Liver (tissue), 9 donors: ENCODE measurements around the gene EFNA2. TPM values are rescaled to one million over a fixed set of nuclear protein-coding genes. Genes with fewer than 3 reads are reported as not detected.

Source experiments
- DNase-seq: peaks from one replicate; pipeline ENCODE4 v3.0.0-alpha.2; 2017; ENCODE audit warnings: low spot score
- H3K27ac ChIP-seq, 2 donors: one replicate each; pipeline ENCODE4 v1.7.0; 2013; ENCODE audit warnings: inconsistent platforms in 2 of 2, low read length in 2 of 2, control low read depth in 1 of 2, low read depth in 1 of 2, mild to moderate bottlenecking in 1 of 2
- H3K27me3 ChIP-seq, 4 donors: one replicate each; pipeline versions ENCODE4 v1.6.1 to v1.7.0; 2013; ENCODE audit warnings: low read length in 3 of 4, inconsistent platforms in 1 of 4, mild to moderate bottlenecking in 1 of 4, moderate library complexity in 1 of 4; ENCODE audit not compliant: control insufficient read depth in 4 of 4, insufficient read depth in 4 of 4
- H3K36me3 ChIP-seq, 4 donors: one replicate each; pipeline versions ENCODE4 v1.6.1 to v1.7.0; 2013; ENCODE audit warnings: low read length in 3 of 4, mild to moderate bottlenecking in 3 of 4, low read depth in 1 of 4, moderate library complexity in 1 of 4; ENCODE audit not compliant: control insufficient read depth in 4 of 4, insufficient read depth in 3 of 4
- H3K4me1 ChIP-seq, 4 donors: one replicate each; pipeline versions ENCODE4 v1.6.1 to v1.7.0; 2013; ENCODE audit warnings: low read length in 3 of 4, mild to moderate bottlenecking in 3 of 4, moderate library complexity in 1 of 4; ENCODE audit not compliant: control insufficient read depth in 4 of 4, insufficient read depth in 4 of 4
- H3K4me3 ChIP-seq, 3 donors: one replicate each; pipeline versions ENCODE4 v1.6.1 to v1.7.0; 2013; ENCODE audit warnings: low read length in 3 of 3, control low read depth in 1 of 3, low read depth in 1 of 3, mild to moderate bottlenecking in 1 of 3
- H3K9ac ChIP-seq, 2 donors: one replicate each; pipeline ENCODE4 v1.7.0; 2013; ENCODE audit warnings: low read length in 2 of 2, mild to moderate bottlenecking in 2 of 2, moderate library complexity in 2 of 2, control low read depth in 1 of 2, low read depth in 1 of 2
- H3K9me3 ChIP-seq, 4 donors: one replicate each; pipeline versions ENCODE4 v1.6.1 to v1.7.0; 2013; ENCODE audit warnings: low read length in 3 of 4; ENCODE audit not compliant: control insufficient read depth in 4 of 4
- ATF3 ChIP-seq: IDR thresholded peaks from 2 replicates; pipeline ENCODE4 v1.6.1; 2016; ENCODE audit warnings: antibody characterized with exemption
- CTCF ChIP-seq: fragments of 150-350 bp; IDR thresholded peaks from 2 replicates; pipeline ENCODE4 v1.5.1; 2017; ENCODE audit warnings: improper control_type of control experiment, low read depth, low read length; ENCODE audit not compliant: missing input control
- EGR1 ChIP-seq, 2 donors: IDR thresholded peaks; 2 replicates each; pipeline ENCODE4 v1.6.1; 2016 to 2018; ENCODE audit warnings: antibody characterized with exemption in 2 of 2, low read depth in 2 of 2
- FOXA1 ChIP-seq: IDR thresholded peaks from 2 replicates; pipeline ENCODE4 v1.6.1; 2016; ENCODE audit warnings: antibody characterized with exemption
- FOXA2 ChIP-seq: IDR thresholded peaks from 2 replicates; pipeline ENCODE4 v1.6.1; 2016; ENCODE audit warnings: antibody characterized with exemption
- GABPA ChIP-seq, 2 donors: IDR thresholded peaks in 1 of 2; conservative IDR thresholded peaks in 1 of 2; 2 replicates each; pipeline ENCODE4 v1.6.1; 2016; ENCODE audit warnings: antibody characterized with exemption in 2 of 2, mild to moderate bottlenecking in 1 of 2, moderate library complexity in 1 of 2
- HNF4A ChIP-seq, 2 donors: conservative IDR thresholded peaks; 2 replicates each; pipeline ENCODE4 v1.6.1; 2016; ENCODE audit warnings: antibody characterized with exemption in 2 of 2, mild to moderate bottlenecking in 2 of 2
- HNF4G ChIP-seq: IDR thresholded peaks from 2 replicates; pipeline ENCODE4 v1.6.1; 2016; ENCODE audit warnings: antibody characterized with exemption
- JUND ChIP-seq, 2 donors: IDR thresholded peaks; 2 replicates each; pipeline ENCODE4 v1.6.1; 2016; ENCODE audit warnings: antibody characterized with exemption in 2 of 2
- MAX ChIP-seq: IDR thresholded peaks from 2 replicates; pipeline ENCODE4 v1.6.1; 2016; ENCODE audit warnings: antibody characterized with exemption
- NR2F2 ChIP-seq: IDR thresholded peaks from 2 replicates; pipeline ENCODE4 v1.6.1; 2016; ENCODE audit warnings: antibody characterized with exemption
- RAD21 ChIP-seq, 2 donors: IDR thresholded peaks; 2 replicates each; pipeline ENCODE4 v1.6.1; 2016; ENCODE audit warnings: antibody characterized with exemption in 2 of 2, mild to moderate bottlenecking in 2 of 2
- REST ChIP-seq: IDR thresholded peaks from 2 replicates; pipeline ENCODE4 v1.6.1; 2016; ENCODE audit warnings: antibody characterized with exemption, mild to moderate bottlenecking
- RXRA ChIP-seq, 2 donors: IDR thresholded peaks; 2 replicates each; pipeline ENCODE4 v1.6.1; 2017 to 2018; ENCODE audit warnings: antibody characterized with exemption in 2 of 2, mild to moderate bottlenecking in 1 of 2
- SP1 ChIP-seq: IDR thresholded peaks from 2 replicates; pipeline ENCODE4 v1.6.1; 2018; ENCODE audit warnings: antibody characterized with exemption, mild to moderate bottlenecking
- TAF1 ChIP-seq: conservative IDR thresholded peaks from 2 replicates; pipeline ENCODE4 v1.6.1; 2016; ENCODE audit warnings: antibody characterized with exemption, mild to moderate bottlenecking
- YY1 ChIP-seq: IDR thresholded peaks from 2 replicates; pipeline ENCODE4 v1.6.1; 2016; ENCODE audit warnings: antibody characterized with exemption, mild to moderate bottlenecking
- WGBS: extraction: QIAGEN DNeasy Blood & Tissue Kit; methylation state at CpG from one replicate; pipeline ENCODE4 v1.1.7; 2013; 5-methylcytosine and 5-hydroxymethylcytosine counted together
- polyA plus RNA-seq, 2 donors: library from polyadenylated mRNA; stranded (reverse) in 1 of 2; unstranded in 1 of 2; fragments of 200-250 nt in 1 of 2; fragments of >200 nt in 1 of 2; fragmentation: Nextera tagmentation in 1 of 2; extraction: Ambion mirVana in 1 of 2; gene quantifications; one replicate each; pipeline versions ENCODE4 v1.2.1 to v1.2.3, GENCODE V29; 2013 to 2015
- total RNA-seq, 2 donors: library from RNA; depleted of rRNA; stranded (reverse); fragments of >200 nt; gene quantifications; one replicate each; pipeline ENCODE4 v1.2.3, GENCODE V29; 2014
- TF ChIP-seq, protein P1 (sequence below): IDR thresholded peaks from 2 replicates; pipeline ENCODE4 v1.6.1; 2016; ENCODE audit warnings: antibody characterized with exemption
- donor health status: healthy.
- donor health status: healthy.
- donor health status: healthy.
- donor health status: healthy.
- donor health status: healthy.

EFNA2 gene
- total and polyA plus RNA-seq, 4 donors = 0.98 to 9.8 (median 4.3) TPM

GRCh38 chr19:1284293-1284978 is 1.2 kb upstream of the EFNA2 start:
- no peak for DNase-seq
- 27% methylated on average over 20 of the region's 20 CpGs for WGBS
- Histone ChIP-seq H3K9ac (no peak overlapping the region), H3K27me3 (no peaks in the 10 kb centered on the region), H3K27ac (peak overlapping the region; percentile 82 to 90), H3K36me3 (no peaks in the 10 kb centered on the region), H3K9me3 (no peaks in the 10 kb centered on the region), H3K4me1 (peaks cover 15 to 60% (median 37%) of the 10 kb centered on the region in 4 donors), H3K4me3 (peak overlapping the region in 1 of 3 donors; percentile 54)
- TF ChIP-seq SP1 (peak; percentile 72), HNF4A (conservative IDR thresholded peaks at IDR 0.05) (peak; percentile 80 to 82), GABPA (IDR thresholded peaks at IDR 0.05 in 1 of 2, conservative IDR thresholded peaks at IDR 0.05 in 1 of 2) (no peak), REST (peak; percentile 11), TAF1 (no peak), YY1 (peak; percentile 32), ATF3 (no peak), HNF4G (peak; percentile 36), JUND (IDR thresholded peaks at IDR 0.05) (no peak), NR2F2 (no peak), RXRA (IDR thresholded peaks at IDR 0.05) (peak; percentile 81 to 90), MAX (peak; percentile 75), RAD21 (IDR thresholded peaks at IDR 0.05) (peak in 1 of 2 donors; percentile 9), FOXA2 (no peak), EGR1 (IDR thresholded peaks at IDR 0.05; ENCODE audit: low read depth in 2 of 2) (peak in 1 of 2 donors; percentile 8), FOXA1 (no peak), CTCF (no peak)
- TF ChIP-seq, protein P1, sequence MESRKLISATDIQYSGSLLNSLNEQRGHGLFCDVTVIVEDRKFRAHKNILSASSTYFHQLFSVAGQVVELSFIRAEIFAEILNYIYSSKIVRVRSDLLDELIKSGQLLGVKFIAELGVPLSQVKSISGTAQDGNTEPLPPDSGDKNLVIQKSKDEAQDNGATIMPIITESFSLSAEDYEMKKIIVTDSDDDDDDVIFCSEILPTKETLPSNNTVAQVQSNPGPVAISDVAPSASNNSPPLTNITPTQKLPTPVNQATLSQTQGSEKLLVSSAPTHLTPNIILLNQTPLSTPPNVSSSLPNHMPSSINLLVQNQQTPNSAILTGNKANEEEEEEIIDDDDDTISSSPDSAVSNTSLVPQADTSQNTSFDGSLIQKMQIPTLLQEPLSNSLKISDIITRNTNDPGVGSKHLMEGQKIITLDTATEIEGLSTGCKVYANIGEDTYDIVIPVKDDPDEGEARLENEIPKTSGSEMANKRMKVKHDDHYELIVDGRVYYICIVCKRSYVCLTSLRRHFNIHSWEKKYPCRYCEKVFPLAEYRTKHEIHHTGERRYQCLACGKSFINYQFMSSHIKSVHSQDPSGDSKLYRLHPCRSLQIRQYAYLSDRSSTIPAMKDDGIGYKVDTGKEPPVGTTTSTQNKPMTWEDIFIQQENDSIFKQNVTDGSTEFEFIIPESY = no peak
